Measurements from ENCODE around the gene RYR3. TPM values are rescaled to one million over a fixed set of nuclear protein-coding genes. Genes with fewer than 3 reads are reported as not detected.

RYR3 gene
- total RNA-seq, 1 donor from 2014 or later: 1.5 TPM

DNA sequence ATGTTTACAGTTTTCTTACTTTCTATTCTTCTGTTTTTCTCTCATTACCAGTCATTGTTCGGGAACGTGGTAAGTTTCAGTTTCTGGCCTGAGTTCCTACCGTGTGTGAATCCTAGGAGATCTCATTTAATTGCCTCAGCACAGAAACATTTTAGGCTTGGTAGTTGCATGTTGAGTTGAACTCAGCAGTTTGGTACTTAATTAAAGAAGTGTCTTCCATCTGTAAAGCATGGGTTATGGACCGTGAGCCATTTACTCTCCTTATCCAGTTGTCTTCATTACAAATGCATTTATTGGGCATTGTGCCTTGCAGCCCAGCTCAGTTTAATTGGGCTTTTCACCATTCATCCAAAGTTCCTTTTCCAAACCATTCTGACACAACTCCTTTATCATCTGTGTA lies 515.4 kb downstream of the RYR3 start:
- Histone ChIP-seq H3K27ac (ENCODE audit: low read depth, low read length) (no peak overlapping the region), H4K20me1 (ENCODE audit: insufficient read depth, low read length) (no peaks in the 10 kb centered on the region), H3K27me3 (ENCODE audit: insufficient read depth, low read length) (peaks cover 4% of the 10 kb centered on the region), H3K36me3 (ENCODE audit: insufficient read depth, low read length) (no peaks in the 10 kb centered on the region), H2AFZ (ENCODE audit: low read depth, low read length) (no peak overlapping the region), H3K4me2 (ENCODE audit: low read length) (no peak overlapping the region), H3K9me3 (ENCODE audit: insufficient read depth, low read depth, low read length) (no peaks in the 10 kb centered on the region), H3K79me2 (ENCODE audit: insufficient read depth, low read length) (no peaks in the 10 kb centered on the region), H3K9ac (ENCODE audit: low read length) (no peak overlapping the region), H3K4me1 (ENCODE audit: insufficient read depth, low read length) (no peaks in the 10 kb centered on the region), H3K4me3 (ENCODE audit: insufficient read depth, low read depth, low read length) (no peak overlapping the region)
- H3K4me3 Mint-ChIP-seq (ENCODE audit: unreplicated experiment): no peak overlapping the region
- no peaks in the 10 kb centered on the region for H3K27me3 Mint-ChIP-seq (ENCODE audit: low read depth, unreplicated experiment)
- H3K4me1 Mint-ChIP-seq (ENCODE audit: low read depth, unreplicated experiment): no peaks in the 10 kb centered on the region
- no peak overlapping the region for H3K27ac Mint-ChIP-seq (ENCODE audit: unreplicated experiment)
- no peak for TF ChIP-seq EZH2 (IDR thresholded peaks at IDR 0.05; ENCODE audit: insufficient read depth, low read length)
- TF ChIP-seq, protein P1, sequence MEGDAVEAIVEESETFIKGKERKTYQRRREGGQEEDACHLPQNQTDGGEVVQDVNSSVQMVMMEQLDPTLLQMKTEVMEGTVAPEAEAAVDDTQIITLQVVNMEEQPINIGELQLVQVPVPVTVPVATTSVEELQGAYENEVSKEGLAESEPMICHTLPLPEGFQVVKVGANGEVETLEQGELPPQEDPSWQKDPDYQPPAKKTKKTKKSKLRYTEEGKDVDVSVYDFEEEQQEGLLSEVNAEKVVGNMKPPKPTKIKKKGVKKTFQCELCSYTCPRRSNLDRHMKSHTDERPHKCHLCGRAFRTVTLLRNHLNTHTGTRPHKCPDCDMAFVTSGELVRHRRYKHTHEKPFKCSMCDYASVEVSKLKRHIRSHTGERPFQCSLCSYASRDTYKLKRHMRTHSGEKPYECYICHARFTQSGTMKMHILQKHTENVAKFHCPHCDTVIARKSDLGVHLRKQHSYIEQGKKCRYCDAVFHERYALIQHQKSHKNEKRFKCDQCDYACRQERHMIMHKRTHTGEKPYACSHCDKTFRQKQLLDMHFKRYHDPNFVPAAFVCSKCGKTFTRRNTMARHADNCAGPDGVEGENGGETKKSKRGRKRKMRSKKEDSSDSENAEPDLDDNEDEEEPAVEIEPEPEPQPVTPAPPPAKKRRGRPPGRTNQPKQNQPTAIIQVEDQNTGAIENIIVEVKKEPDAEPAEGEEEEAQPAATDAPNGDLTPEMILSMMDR (IDR thresholded peaks at IDR 0.05; ENCODE audit: insufficient read depth, low read depth, low read length): no peak
- H3K36me3 Mint-ChIP-seq (ENCODE audit: low read depth, unreplicated experiment): no peaks in the 10 kb centered on the region
- peaks cover 5% of the 10 kb centered on the region for H3K9me3 Mint-ChIP-seq (ENCODE audit: unreplicated experiment)
- no peak for FAIRE-seq
- DNase-seq (ENCODE audit: low read depth): no peak

DNA sequence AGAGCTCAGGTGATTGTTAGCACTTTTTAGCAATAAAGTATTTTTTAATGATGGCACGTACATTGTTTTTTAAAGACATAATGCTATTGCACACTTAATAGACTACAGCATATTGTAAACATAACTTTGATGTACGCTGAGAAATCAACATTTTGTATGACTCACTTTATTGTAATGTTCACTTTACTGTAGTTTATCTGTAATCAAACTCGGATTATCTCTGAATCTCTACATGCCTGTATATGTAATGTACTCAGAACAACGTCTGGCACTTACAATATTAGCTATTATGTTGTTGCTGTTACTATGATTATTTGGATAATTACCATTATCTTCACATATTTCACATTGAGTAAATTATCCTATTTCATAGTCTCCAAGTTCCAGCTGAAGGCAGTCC lies 519.6 kb downstream of the RYR3 start:
- Mint-ChIP-seq H3K27me3 (ENCODE audit: low read depth, unreplicated experiment) (no peaks in the 10 kb centered on the region), H3K4me3 (ENCODE audit: unreplicated experiment) (no peak overlapping the region), H3K36me3 (ENCODE audit: low read depth, unreplicated experiment) (no peaks in the 10 kb centered on the region), H3K4me1 (ENCODE audit: low read depth, unreplicated experiment) (peaks cover 2% of the 10 kb centered on the region), H3K9me3 (ENCODE audit: unreplicated experiment) (peaks cover 5% of the 10 kb centered on the region), H3K27ac (ENCODE audit: unreplicated experiment) (no peak overlapping the region)
- FAIRE-seq: no peak
- no peaks in the 10 kb centered on the region for H4K20me1 ChIP-seq (ENCODE audit: insufficient read depth, low read length)
- no peak overlapping the region for H3K9ac ChIP-seq (ENCODE audit: low read length)
- H3K27me3 ChIP-seq (ENCODE audit: insufficient read depth, low read length): no peaks in the 10 kb centered on the region
- no peak overlapping the region for H2AFZ ChIP-seq (ENCODE audit: low read depth, low read length)
- H3K9me3 ChIP-seq (ENCODE audit: insufficient read depth, low read depth, low read length): no peaks in the 10 kb centered on the region
- TF ChIP-seq EZH2 (IDR thresholded peaks at IDR 0.05; ENCODE audit: insufficient read depth, low read length): no peak
- TF ChIP-seq, protein P1 (IDR thresholded peaks at IDR 0.05; ENCODE audit: insufficient read depth, low read depth, low read length): no peak
- H3K4me3 ChIP-seq (ENCODE audit: insufficient read depth, low read depth, low read length): no peak overlapping the region
- H3K79me2 ChIP-seq (ENCODE audit: insufficient read depth, low read length): no peaks in the 10 kb centered on the region
- H3K36me3 ChIP-seq (ENCODE audit: insufficient read depth, low read length): no peaks in the 10 kb centered on the region
- H3K4me2 ChIP-seq (ENCODE audit: low read length): no peak overlapping the region
- H3K27ac ChIP-seq (ENCODE audit: low read depth, low read length): no peak overlapping the region
- H3K4me1 ChIP-seq (ENCODE audit: insufficient read depth, low read length): no peaks in the 10 kb centered on the region
- no peak for DNase-seq (ENCODE audit: low read depth)

GRCh38 chr15:33831646-33832045 lies 520.9 kb downstream of the RYR3 start:
- DNase-seq (ENCODE audit: low read depth) (no peak), FAIRE-seq (no peak)
- H3K4me2 ChIP-seq (ENCODE audit: low read length): no peak overlapping the region
- no peak overlapping the region for H3K4me3 Mint-ChIP-seq (ENCODE audit: unreplicated experiment)
- no peaks in the 10 kb centered on the region for H3K36me3 ChIP-seq (ENCODE audit: insufficient read depth, low read length)
- H3K27ac ChIP-seq (ENCODE audit: low read depth, low read length): no peak overlapping the region
- H4K20me1 ChIP-seq (ENCODE audit: insufficient read depth, low read length): no peaks in the 10 kb centered on the region
- no peaks in the 10 kb centered on the region for H3K27me3 Mint-ChIP-seq (ENCODE audit: low read depth, unreplicated experiment)
- no peak overlapping the region for H3K27ac Mint-ChIP-seq (ENCODE audit: unreplicated experiment)
- H3K9me3 ChIP-seq (ENCODE audit: insufficient read depth, low read depth, low read length): no peaks in the 10 kb centered on the region
- no peak overlapping the region for H3K4me3 ChIP-seq (ENCODE audit: insufficient read depth, low read depth, low read length)
- H3K4me1 Mint-ChIP-seq (ENCODE audit: low read depth, unreplicated experiment): peaks cover 7% of the 10 kb centered on the region
- no peak for TF ChIP-seq EZH2 (IDR thresholded peaks at IDR 0.05; ENCODE audit: insufficient read depth, low read length)
- TF ChIP-seq, protein P1 (IDR thresholded peaks at IDR 0.05; ENCODE audit: insufficient read depth, low read depth, low read length): no peak
- H3K27me3 ChIP-seq (ENCODE audit: insufficient read depth, low read length): no peaks in the 10 kb centered on the region
- H3K9me3 Mint-ChIP-seq (ENCODE audit: unreplicated experiment): peaks cover 5% of the 10 kb centered on the region
- H3K9ac ChIP-seq (ENCODE audit: low read length): no peak overlapping the region
- no peaks in the 10 kb centered on the region for H3K4me1 ChIP-seq (ENCODE audit: insufficient read depth, low read length)
- no peaks in the 10 kb centered on the region for H3K79me2 ChIP-seq (ENCODE audit: insufficient read depth, low read length)
- no peak overlapping the region for H2AFZ ChIP-seq (ENCODE audit: low read depth, low read length)
- no peaks in the 10 kb centered on the region for H3K36me3 Mint-ChIP-seq (ENCODE audit: low read depth, unreplicated experiment)

Data from astrocyte (in vitro differentiated cells and primary cell).